Stimulated activated CD8-positive, alpha-beta memory T cell treated with anti-CD3 and anti-CD28 coated beads, Interleukin-15, amount 100 ng/mL, for 48 hours (primary cell): ENCODE measurements around the gene UNC5A.

Experiments
- DNase-seq, 2 donors: peaks; one replicate each; pipeline ENCODE4 v3.0.0-alpha.2; 2020; ENCODE audit warnings: low read depth in 2 of 2

Gene UNC5A

GRCh38 chr5:176781638-176782570 is 28.5 kb upstream of the UNC5A start:
- no peak for DNase-seq

DNA sequence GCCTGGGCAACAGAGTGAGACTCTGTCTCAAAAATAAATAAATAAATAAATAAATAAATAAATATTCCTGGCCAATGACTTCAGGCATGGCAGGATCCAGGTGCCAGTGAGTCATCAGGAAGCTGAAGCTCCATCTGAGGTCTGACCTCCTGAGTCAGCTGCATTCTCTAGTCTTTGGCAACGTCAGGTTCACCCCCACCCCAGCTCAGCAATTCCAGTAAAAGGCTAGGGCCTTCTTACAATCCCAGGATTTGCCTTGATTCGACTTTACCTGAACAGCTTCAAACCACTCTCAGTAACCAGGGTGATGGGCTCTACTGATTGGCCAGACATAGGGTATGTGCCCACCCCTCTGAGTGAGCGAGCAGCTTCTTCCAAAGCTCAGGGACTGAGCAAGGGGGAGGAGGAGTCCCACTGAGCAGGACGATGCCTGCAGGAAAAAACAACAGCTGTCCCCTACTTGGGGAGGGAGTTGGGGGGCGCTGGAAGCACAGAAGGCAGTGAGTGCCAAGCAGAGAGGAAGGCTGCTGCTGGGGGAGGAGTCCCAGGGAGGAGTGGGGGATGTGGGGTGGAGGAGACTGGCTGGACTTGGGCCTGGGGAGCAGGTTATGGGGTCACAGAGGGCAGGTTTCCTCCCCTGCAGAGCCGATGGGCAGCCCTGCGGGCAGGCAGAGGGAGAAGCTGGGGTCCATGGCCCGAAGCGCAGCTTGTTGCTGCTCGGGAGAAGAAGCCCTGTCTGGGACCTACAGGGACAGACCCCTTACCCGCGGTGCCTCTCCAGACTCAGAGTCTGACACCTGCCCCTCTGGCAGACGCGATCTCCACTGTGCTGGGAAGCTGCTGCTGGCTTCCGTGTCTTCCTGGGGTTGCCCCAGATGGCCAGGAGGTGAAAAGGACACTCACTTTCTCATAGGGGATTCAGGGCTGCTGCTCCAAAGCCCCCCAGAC is 25.9 kb upstream of the UNC5A start:
- no peak for DNase-seq

DNA sequence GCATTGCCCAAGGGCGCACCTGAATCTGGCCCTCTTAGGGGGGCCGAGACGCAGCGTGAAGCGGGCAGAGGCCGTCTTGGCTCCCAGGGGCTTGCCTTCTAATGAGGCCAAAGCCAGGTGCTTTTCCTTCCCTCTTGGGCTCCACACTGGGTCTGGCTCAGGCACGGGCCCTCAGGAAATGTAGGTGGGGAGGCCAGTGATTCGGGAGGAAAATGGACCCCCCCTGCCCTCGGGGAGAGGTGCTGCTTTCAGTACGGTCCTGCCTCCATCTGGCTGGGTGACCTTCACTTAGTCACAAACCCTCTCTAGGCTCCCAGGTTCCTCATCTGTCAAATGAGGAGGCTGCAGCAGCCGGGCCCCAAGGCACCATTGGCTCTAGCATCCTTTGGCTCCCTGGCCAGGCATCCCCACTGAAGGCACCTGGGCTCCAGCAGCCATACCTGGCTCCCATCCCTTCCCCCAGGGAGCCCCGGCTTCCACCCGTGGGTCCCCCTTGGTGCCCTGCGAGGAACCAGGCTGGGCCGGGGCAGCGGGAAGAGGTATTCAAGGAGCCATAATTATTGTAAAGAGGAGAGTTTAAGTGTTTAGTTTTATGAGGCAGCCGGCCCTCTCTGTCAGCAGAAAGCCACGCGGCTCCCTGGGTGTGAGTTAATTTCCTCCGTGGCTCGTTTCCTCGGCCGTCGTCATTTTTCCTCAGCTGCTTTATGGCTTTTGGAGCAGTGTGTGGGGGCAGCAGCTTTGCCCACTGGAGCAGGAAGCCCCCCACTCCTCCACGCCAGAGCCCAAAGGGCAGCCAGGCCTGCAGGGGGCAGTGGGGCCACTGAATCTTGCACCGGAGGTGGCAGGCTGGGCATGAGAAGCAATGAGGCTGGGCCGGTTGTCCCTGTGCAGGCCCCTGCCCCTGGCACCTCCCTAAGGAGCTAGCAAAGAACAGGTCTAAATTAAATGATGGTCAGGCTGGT is 24.9 kb upstream of the UNC5A start:
- no peak for DNase-seq

DNA sequence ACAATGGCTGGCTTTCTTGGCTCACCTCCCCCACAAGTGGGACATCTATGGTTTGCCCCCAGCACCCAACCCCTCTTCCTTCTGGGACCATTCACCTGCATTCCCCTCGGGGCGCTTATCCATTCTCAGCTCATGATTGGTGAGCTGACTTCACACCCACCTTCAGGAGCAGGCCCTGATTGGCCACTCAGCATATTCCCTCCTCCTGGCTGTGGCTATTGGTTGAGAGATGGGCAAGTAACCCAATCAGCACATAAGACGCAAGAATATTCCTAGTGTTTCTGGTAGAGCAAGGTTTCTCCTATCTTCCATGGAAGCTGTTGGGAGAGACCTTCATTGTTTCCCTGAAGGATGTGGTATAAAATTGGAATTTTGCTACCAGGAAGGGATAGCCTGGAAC is 22.7 kb upstream of the UNC5A start:
- DNase-seq, result no peak

- no peak for DNase-seq
Observed at GRCh38 chr5:176788091-176788490, 22.3 kb upstream of the UNC5A start.

DNA sequence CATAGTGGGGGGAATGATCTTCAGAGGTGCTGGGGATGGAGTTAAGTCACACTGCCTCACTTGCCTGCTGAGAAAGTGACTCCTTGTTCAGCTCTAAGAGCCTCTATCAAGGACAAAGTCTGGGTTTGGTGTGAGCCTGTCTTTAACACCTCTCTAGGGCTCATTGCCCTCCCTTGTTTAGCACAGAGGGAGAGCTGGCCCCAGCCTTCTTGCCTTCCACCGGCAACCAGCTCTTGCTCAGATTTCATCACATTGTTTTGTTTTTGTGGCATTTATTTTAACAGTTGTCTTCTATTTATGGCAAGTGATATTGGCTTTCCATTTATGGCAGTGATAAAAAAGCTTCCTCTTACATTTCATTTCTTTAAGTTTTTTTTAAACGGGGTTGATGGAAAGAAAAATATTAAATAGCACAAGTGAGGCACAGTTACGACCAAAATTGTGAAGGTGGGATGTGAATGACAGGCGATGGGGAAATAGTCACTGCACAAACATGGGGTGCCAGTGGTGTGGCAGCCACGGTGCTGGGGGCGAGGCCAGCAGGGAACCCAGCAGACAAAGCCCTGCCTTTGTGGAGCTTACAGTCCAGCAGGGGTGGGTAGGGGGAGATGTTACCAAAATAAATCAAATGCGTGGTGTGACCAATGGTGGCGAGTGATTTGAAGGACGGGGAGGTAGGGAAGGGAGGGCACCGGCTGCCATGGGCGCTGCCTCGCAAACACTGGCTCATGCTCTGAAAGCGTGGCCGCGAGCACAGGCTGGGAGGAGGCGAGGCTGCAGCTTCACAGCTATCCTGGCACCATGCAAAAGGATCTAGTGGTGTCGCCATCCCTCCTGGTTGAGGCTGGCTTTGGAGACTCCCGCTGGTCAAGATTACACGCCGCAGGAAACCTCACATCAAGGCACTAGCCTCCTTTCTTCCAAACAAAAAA is 21.2 kb upstream of the UNC5A start:
- no peak for DNase-seq

- no peak for DNase-seq
Observed at GRCh38 chr5:176789873-176790615, 20.3 kb upstream of the UNC5A start.

GRCh38 chr5:176790941-176791340 is 19.4 kb upstream of the UNC5A start:
- no peak for DNase-seq

- DNase-seq, result no peak
Observed at GRCh38 chr5:176792655-176793342, 17.6 kb upstream of the UNC5A start.

- DNase-seq, result no peak
Observed at GRCh38 chr5:176793343-176793699, 17.0 kb upstream of the UNC5A start.

GRCh38 chr5:176793736-176794135 is 16.6 kb upstream of the UNC5A start:
- DNase-seq, result no peak

GRCh38 chr5:176794509-176794908 is 15.8 kb upstream of the UNC5A start:
- no peak for DNase-seq

DNA sequence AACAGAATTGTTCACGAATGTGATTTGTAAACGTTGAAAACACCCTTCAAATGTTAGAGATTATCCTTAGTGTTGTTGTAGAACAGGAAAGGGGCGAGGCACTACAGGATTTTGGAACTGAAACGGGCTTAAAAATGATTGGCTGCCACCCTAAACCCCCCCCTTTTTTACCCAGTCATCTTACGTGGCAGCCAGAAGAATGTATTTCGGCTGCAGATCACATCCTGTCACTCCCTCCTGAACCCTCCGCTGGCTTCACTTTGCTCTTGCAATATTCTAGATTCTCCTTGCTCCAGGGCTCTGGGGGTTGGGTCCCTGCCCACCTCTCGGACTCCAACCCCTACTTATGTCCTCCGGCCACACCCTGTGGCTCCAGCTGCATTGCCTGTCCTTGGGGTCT is 13.9 kb upstream of the UNC5A start:
- no peak for DNase-seq

- no peak for DNase-seq
Observed at GRCh38 chr5:176796970-176797369, 13.4 kb upstream of the UNC5A start.

DNA sequence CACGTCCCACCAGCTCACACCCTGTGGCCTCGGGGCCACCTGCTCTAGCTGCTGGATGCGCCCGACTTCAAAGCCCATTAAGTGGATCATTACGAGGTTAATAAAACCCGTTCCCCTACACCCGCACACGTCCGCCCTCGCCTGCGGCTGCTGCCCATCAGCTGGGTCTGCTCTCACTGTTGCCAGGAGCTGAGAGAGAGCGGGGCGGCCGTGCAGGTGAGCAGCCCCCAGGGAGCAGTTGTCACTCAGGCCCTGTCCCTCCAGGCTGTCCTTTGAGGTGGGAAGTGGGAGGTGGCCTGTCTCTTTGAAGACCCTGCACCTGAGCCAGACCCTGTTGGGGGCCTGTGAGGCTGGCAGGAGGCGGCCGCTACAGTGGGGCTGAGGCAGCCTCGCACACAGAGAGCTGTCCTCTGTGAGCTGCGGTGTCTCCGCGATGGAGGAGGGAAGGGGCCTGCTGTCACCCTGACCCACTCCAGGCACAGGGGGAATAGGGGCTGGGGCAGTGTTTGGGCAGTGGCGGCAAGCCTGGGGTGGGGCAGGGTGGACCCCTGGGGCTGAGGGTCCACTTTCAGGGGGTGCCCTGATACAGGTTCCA is 12.8 kb upstream of the UNC5A start:
- no peak for DNase-seq

DNA sequence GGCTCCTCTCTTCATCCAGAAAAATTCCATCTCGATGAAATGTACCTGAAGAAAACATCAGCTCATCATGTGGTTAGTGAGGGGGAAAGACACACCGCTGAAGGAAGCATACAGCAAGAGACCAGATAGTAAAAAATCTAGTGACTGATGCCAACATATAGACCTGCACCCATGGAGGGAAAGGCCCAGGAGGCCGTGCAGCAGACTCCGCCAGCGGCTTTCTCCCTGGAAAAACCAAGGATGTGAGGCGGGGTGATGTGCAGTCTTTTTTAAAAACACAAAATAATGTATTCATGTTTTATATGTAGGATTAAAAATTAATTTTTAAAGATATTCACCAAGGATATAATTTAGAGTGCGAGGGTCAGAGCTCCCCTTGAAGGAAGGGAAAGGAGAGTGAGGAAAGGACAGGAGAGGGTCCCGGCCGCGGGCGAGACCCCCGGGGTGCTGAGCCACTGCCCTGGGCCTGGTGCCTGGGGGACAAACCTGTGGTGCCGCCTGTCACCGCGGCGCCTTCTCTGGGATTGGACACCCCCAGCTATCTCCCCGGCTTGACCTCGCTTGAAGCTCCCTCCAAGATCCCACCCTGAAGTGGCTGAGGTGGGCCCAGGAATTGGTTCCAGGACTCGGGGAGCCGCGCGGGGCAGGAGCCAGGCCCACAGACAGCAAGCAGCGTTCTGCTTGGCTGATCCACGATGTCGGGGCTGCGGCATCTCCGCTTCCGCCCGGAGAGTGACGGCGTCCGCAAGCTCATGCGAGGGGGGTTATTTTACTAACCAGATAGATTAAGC is 12.1 kb upstream of the UNC5A start:
- no peak for DNase-seq

- DNase-seq, result no peak
Observed at GRCh38 chr5:176798949-176799348, 11.4 kb upstream of the UNC5A start.

- no peak for DNase-seq
Observed at GRCh38 chr5:176799488-176799887, 10.9 kb upstream of the UNC5A start.
